Measurements from ENCODE around the gene CTSE.

- TF ChIP-seq, protein P1, sequence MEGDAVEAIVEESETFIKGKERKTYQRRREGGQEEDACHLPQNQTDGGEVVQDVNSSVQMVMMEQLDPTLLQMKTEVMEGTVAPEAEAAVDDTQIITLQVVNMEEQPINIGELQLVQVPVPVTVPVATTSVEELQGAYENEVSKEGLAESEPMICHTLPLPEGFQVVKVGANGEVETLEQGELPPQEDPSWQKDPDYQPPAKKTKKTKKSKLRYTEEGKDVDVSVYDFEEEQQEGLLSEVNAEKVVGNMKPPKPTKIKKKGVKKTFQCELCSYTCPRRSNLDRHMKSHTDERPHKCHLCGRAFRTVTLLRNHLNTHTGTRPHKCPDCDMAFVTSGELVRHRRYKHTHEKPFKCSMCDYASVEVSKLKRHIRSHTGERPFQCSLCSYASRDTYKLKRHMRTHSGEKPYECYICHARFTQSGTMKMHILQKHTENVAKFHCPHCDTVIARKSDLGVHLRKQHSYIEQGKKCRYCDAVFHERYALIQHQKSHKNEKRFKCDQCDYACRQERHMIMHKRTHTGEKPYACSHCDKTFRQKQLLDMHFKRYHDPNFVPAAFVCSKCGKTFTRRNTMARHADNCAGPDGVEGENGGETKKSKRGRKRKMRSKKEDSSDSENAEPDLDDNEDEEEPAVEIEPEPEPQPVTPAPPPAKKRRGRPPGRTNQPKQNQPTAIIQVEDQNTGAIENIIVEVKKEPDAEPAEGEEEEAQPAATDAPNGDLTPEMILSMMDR (IDR thresholded peaks at IDR 0.05; ENCODE audit: insufficient read depth, low read length): no peak
- TF ChIP-seq POLR2AphosphoS5 (IDR thresholded peaks at IDR 0.05; ENCODE audit: low read depth) (no peak), GABPA (IDR thresholded peaks at IDR 0.05; ENCODE audit: low read depth) (no peak)
Measured at GRCh38 chr1:205967554-205968335, 56.0 kb downstream of the CTSE start.
